HL-60 (cell line): ENCODE data around the gene LGALS3.

Experiments
- POLR2AphosphoS5 ChIP-seq: IDR thresholded peaks from 2 replicates; pipeline ENCODE4 v1.6.1; 2012; ENCODE audit warnings: low read depth
- TF ChIP-seq, protein P1 (sequence below): IDR thresholded peaks from one replicate; pipeline ENCODE4 v1.5.1; 2011; ENCODE audit warnings: low read length, control low read depth, inconsistent platforms; ENCODE audit not compliant: insufficient read depth
- TF ChIP-seq, protein P2 (sequence below): IDR thresholded peaks from 2 replicates; pipeline ENCODE4 v1.6.1; 2012; ENCODE audit warnings: low read depth; ENCODE audit not compliant: insufficient replicate concordance

DNA sequence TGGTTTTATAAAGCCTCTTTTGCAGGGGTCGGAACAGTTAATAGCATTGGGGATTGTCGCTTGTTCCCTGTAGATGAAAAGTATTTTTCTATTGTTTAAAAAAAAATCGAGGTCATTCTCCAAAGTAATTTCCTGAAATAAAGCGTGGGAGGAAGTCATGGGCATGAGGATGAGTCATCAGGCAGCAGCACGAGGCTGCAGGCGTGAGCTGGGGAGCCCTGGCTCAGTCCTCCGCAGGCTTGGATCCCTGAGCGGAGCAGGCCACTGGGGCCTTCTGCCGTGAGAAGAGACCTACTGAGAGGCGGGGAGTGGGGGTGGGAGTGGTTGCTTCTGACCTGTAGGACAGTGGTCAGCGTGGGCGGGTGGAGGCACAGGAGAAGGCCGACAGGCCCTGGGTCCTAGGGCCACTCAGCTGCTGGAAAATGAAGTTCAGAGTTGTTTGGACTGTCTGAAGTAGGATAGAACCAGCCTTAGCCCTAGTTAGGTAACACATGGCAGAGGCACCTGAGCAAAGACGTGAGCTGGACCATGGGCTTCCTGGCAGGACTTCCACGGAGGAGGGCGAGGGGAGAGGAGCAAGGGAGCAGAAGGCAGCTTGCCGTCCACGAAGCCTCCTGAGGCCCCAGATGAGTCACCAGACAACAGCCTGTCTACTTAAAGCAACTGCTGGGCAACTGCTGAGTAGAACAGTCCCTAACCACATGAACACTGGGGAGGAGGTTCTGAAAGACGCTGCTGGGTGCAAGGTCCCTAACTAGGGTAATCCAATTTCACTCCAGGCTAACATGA is 21.1 kb upstream of the LGALS3 start:
- TF ChIP-seq, protein P1, sequence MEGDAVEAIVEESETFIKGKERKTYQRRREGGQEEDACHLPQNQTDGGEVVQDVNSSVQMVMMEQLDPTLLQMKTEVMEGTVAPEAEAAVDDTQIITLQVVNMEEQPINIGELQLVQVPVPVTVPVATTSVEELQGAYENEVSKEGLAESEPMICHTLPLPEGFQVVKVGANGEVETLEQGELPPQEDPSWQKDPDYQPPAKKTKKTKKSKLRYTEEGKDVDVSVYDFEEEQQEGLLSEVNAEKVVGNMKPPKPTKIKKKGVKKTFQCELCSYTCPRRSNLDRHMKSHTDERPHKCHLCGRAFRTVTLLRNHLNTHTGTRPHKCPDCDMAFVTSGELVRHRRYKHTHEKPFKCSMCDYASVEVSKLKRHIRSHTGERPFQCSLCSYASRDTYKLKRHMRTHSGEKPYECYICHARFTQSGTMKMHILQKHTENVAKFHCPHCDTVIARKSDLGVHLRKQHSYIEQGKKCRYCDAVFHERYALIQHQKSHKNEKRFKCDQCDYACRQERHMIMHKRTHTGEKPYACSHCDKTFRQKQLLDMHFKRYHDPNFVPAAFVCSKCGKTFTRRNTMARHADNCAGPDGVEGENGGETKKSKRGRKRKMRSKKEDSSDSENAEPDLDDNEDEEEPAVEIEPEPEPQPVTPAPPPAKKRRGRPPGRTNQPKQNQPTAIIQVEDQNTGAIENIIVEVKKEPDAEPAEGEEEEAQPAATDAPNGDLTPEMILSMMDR, result no peak
- TF ChIP-seq POLR2AphosphoS5, result peak; percentile 58; the same call in 1 of the 2 replicates
- TF ChIP-seq, protein P2, sequence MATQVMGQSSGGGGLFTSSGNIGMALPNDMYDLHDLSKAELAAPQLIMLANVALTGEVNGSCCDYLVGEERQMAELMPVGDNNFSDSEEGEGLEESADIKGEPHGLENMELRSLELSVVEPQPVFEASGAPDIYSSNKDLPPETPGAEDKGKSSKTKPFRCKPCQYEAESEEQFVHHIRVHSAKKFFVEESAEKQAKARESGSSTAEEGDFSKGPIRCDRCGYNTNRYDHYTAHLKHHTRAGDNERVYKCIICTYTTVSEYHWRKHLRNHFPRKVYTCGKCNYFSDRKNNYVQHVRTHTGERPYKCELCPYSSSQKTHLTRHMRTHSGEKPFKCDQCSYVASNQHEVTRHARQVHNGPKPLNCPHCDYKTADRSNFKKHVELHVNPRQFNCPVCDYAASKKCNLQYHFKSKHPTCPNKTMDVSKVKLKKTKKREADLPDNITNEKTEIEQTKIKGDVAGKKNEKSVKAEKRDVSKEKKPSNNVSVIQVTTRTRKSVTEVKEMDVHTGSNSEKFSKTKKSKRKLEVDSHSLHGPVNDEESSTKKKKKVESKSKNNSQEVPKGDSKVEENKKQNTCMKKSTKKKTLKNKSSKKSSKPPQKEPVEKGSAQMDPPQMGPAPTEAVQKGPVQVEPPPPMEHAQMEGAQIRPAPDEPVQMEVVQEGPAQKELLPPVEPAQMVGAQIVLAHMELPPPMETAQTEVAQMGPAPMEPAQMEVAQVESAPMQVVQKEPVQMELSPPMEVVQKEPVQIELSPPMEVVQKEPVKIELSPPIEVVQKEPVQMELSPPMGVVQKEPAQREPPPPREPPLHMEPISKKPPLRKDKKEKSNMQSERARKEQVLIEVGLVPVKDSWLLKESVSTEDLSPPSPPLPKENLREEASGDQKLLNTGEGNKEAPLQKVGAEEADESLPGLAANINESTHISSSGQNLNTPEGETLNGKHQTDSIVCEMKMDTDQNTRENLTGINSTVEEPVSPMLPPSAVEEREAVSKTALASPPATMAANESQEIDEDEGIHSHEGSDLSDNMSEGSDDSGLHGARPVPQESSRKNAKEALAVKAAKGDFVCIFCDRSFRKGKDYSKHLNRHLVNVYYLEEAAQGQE, result no peak
